Pancreas (tissue), 10 donors: ENCODE measurements around the gene ZNF860. TPM values are rescaled to one million over a fixed set of nuclear protein-coding genes. Genes with fewer than 3 reads are reported as not detected.

Experiments used
- ATAC-seq, 4 donors: fragments of 200-7000 bp; cut with Tn5 transposase; one replicate each; pipeline versions ENCODE4 v1.8.0 to v1.9.1; 2020; ENCODE audit warnings: mild to moderate bottlenecking in 4 of 4, moderate library complexity in 4 of 4
- DNase-seq, 6 donors: peaks; one replicate each; pipeline ENCODE4 v3.0.0-alpha.2; 2020
- FAIRE-seq: peaks from 2 replicates; lab custom pipeline; 2012; peaks lifted over from hg19 to GRCh38; lab: Jason Lieb, UNC
- H3K27ac ChIP-seq, 4 donors: fragments of 200-600 bp; sonication (generic); 1 replicate in 3 of 4; 2 replicates in 1 of 4; pipeline versions ENCODE4 v1.5.0 to v1.8.0; 2020
- H3K27me3 ChIP-seq, 4 donors: fragments of 200-600 bp; one replicate each; pipeline ENCODE4 v1.8.0; 2021
- H3K36me3 ChIP-seq, 3 donors: fragments of 200-600 bp; sonication (generic) in 1 of 3; one replicate each; pipeline versions ENCODE4 v1.5.0 to v1.8.0; 2020 to 2021
- H3K4me1 ChIP-seq, 3 donors: fragments of 200-600 bp; one replicate each; pipeline ENCODE4 v1.8.0; 2021
- H3K4me3 ChIP-seq, 4 donors: fragments of 200-600 bp; sonication (generic) in 2 of 4; one replicate each; pipeline versions ENCODE4 v1.5.0 to v1.8.0; 2020 to 2021
- H3K9me3 ChIP-seq, 4 donors: fragments of 200-600 bp; one replicate each; pipeline ENCODE4 v1.8.0; 2021
- WGBS, 2 donors: extraction: QIAGEN DNeasy Blood & Tissue Kit; methylation state at CpG; one replicate each; pipeline ENCODE4 v1.1.7; 2013; 5-methylcytosine and 5-hydroxymethylcytosine counted together
- intact Hi-C, 3 donors: fragments of 100-400 bp; cut with DNase I; formaldehyde crosslinking; loops; one replicate each; pipeline versions ENCODE4 v1.11.1 to v1.14.2; 2022
- polyA plus RNA-seq, 2 donors: library from polyadenylated mRNA; stranded (reverse); fragments of 200-250 nt; gene quantifications; one replicate each; pipeline ENCODE4 v1.2.3, GENCODE V29; 2013
- total RNA-seq, 6 donors: library from RNA; stranded (reverse); fragmentation: NEBNext Ultra II Directional in 4 of 6; extraction: Animal tissue kit (Norgen Biotek cat#: 25700) in 4 of 6; gene quantifications; one replicate each; pipeline versions ENCODE4 v1.2.1 to v1.2.4, GENCODE V29; 2021 to 2023
- TF ChIP-seq, protein P1 (sequence below), 4 donors: fragments of 200-600 bp; sonication (generic) in 3 of 4; IDR thresholded peaks; one replicate each; pipeline versions ENCODE4 v1.5.0 to v1.8.0; 2021; ENCODE audit warnings: antibody characterized with exemption in 4 of 4
- donor health status: healthy with polysubstance abuse.
- donor health status: DM: no; HTN: no; CAD: no; lungs with moderate emphysema.
- donor health status: DM: no; HTN: no; CAD: no.
- donor health status: control.
- donor health status: control.
- donor health status: Bipolar disorder and iron deficiency.
- donor health status: DM: yes; HTN: yes; CAD: no.
- donor health status: DM: no; HTN: no; CAD: no.
- donor health status: DM: no; HTN: no; CAD: no.
- donor health status: DM: yes; HTN: yes; CAD: no.

The ZNF860 gene
- total and polyA plus RNA-seq, 8 donors = 0.08 to 0.76 (median 0.29) TPM; not detected in 1

DNA sequence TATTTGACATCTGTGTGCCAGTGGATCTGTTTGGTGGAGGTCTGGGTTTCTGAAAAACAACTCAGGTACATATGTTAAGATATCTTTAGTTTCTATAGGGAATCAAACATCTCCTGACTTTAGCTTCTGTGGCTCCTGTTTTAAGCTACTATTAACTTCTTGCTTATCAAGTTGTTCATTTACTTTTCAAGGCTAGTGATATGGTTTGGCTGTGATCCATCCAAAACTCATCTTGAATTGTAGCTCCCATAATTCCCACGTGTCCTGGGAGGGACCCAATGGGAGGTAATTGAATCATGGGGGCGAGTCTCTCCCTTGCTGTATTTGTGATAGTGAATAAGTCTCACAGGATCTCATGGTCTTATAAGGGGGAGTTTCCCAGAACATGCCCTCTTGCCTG is 41.4 kb downstream of the ZNF860 start:
- TF ChIP-seq, protein P1, sequence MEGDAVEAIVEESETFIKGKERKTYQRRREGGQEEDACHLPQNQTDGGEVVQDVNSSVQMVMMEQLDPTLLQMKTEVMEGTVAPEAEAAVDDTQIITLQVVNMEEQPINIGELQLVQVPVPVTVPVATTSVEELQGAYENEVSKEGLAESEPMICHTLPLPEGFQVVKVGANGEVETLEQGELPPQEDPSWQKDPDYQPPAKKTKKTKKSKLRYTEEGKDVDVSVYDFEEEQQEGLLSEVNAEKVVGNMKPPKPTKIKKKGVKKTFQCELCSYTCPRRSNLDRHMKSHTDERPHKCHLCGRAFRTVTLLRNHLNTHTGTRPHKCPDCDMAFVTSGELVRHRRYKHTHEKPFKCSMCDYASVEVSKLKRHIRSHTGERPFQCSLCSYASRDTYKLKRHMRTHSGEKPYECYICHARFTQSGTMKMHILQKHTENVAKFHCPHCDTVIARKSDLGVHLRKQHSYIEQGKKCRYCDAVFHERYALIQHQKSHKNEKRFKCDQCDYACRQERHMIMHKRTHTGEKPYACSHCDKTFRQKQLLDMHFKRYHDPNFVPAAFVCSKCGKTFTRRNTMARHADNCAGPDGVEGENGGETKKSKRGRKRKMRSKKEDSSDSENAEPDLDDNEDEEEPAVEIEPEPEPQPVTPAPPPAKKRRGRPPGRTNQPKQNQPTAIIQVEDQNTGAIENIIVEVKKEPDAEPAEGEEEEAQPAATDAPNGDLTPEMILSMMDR (IDR thresholded peaks at IDR 0.05) = no peak
- WGBS, 2 donors = 19 to 27% methylated on average over 2 of the region's 2 CpGs
- H3K36me3 ChIP-seq = no peaks in the 10 kb centered on the region
- no peak for FAIRE-seq
- intact Hi-C loops = loop anchor here in 2 of 3 donors (10.0 kb wide), 2 partner anchors 122 to 132 kb away; no protein-coding TSS in a partner anchor
- no peak overlapping the region for H3K4me3 ChIP-seq
- no peak overlapping the region for H3K27ac ChIP-seq
- H3K4me1 ChIP-seq = no peaks in the 10 kb centered on the region
- no peaks in the 10 kb centered on the region for H3K27me3 ChIP-seq
- H3K9me3 ChIP-seq = no peaks in the 10 kb centered on the region
- peak in 2 of 4 donors; percentile 38 to 56 for ATAC-seq
- DNase-seq = peak in 1 of 6 donors; percentile 7

DNA sequence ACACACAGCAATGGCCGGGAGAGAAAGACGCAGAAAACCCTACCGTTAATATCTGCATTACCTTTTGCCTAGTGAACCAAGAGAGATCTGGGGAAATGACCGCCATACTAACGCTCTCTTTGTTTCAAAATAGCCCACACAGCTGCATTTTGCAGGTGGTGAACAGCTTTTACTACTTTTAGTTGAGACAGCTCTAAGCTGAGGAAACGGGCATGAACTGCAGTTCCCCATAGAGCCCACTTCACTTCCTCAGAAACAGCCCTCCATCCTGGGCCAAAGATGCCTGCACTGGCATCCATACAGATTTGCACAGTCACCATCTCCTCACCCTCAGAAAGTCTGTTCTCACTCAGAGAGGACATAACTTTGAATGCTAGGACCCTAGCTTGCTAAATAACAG is 45.0 kb downstream of the ZNF860 start:
- Histone ChIP-seq H3K27ac (no peak overlapping the region), H3K9me3 (no peaks in the 10 kb centered on the region), H3K4me1 (no peaks in the 10 kb centered on the region), H3K27me3 (no peaks in the 10 kb centered on the region), H3K36me3 (no peaks in the 10 kb centered on the region), H3K4me3 (no peak overlapping the region)
- TF ChIP-seq, protein P1 (IDR thresholded peaks at IDR 0.05) = no peak
- ATAC-seq (no peak), FAIRE-seq (no peak), DNase-seq (no peak)
- 91 to 98% methylated on average over 6 of the region's 6 CpGs for WGBS, 2 donors
- intact Hi-C loops = loop anchor here in 2 of 3 donors (10.0 kb wide), 2 partner anchors 118 to 128 kb away; no protein-coding TSS in a partner anchor

DNA sequence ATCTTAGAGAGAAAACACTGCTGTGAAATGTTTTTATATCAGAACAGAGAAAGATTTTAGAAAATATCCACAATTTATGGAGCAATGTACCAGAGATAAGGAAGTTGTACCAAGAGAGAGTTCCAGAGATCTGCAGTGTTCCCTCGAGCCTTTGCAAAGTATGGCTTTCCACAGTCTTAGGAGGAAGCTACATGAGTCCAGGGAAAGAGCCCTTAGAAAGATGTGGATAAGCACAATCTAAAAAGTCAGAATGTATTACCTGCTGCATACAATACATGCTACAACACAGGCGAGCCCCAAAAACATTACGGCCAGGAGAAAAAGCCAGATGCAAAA is 56.4 kb downstream of the ZNF860 start:
- Histone ChIP-seq H3K9me3 (no peaks in the 10 kb centered on the region), H3K27ac (no peak overlapping the region), H3K36me3 (no peaks in the 10 kb centered on the region), H3K4me1 (no peaks in the 10 kb centered on the region), H3K4me3 (no peak overlapping the region), H3K27me3 (no peaks in the 10 kb centered on the region)
- FAIRE-seq (no peak), DNase-seq (no peak), ATAC-seq (no peak)
- TF ChIP-seq, protein P1 (IDR thresholded peaks at IDR 0.05) = no peak
- WGBS, 2 donors = 89 to 92% methylated on average over 3 of the region's 3 CpGs
- intact Hi-C loops = no loop called here

DNA sequence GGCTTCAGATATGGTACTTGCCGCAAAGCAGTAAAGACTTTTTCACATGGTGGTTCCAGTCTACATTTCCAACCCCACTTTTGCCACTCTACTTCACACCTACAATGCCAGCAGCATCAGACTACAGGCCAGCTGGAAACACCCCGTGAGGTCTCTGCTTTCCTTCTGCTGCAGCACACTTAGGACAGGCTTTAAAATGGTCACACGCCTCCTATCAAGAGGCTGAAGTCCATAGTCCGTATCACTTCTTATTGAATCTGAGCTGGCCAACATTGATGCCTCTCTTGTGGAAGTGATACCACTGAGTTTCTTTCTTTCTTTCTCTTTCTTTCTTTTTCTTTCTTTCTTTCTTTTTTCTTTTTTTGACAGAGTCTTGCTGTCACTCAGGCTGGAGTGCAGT is 59.8 kb downstream of the ZNF860 start:
- Histone ChIP-seq H3K27ac (no peak overlapping the region), H3K4me3 (no peak overlapping the region), H3K27me3 (no peaks in the 10 kb centered on the region), H3K4me1 (peaks cover 15 to 22% (median 18%) of the 10 kb centered on the region in 3 donors), H3K9me3 (no peaks in the 10 kb centered on the region), H3K36me3 (no peaks in the 10 kb centered on the region)
- no peak for DNase-seq
- TF ChIP-seq, protein P1 (IDR thresholded peaks at IDR 0.05) = no peak
- ATAC-seq = no peak
- intact Hi-C loops = no loop called here
- WGBS, 2 donors = 55 to 71% methylated on average over 4 of the region's 4 CpGs
- FAIRE-seq = no peak

Other genes with a start within 250 kb of the ZNF860 start
- gene OSBPL10, start 488 bp upstream of the ZNF860 start, total RNA-seq = 1 to 10 TPM; 1.8 to 4.0 (median 2.6) TPM
- gene OSBPL10, start 488 bp upstream of the ZNF860 start, polyA plus RNA-seq = 1 to 10 TPM in 1 of 2 donors, under 1 TPM in 1; 0.57 to 2.0 TPM
- gene GPD1L, start 124.9 kb downstream of the ZNF860 start, total RNA-seq = 10 to 100 TPM; 13.6 to 21.4 (median 16.9) TPM
- gene GPD1L, start 124.9 kb downstream of the ZNF860 start, polyA plus RNA-seq = 10 to 100 TPM; 10.4 to 10.5 TPM